ACC112 (cell line): ENCODE measurements around the gene DNAAF3.
A peak's percentile ranks its signal among the peaks of the same experiment; 100 is the strongest.
"Not testable (repeated sequence)": the region's sequence is repeated elsewhere in the genome, so short reads cannot be mapped to it uniquely, and the experiment has no call there.

Source experiments
- H2AFZ ChIP-seq: fragments of 200-600 bp; sonication (generic); one replicate; pipeline ENCODE4 v1.6.0; 2017; ENCODE audit warnings: antibody characterized with exemption, low read length; ENCODE audit not compliant: unreplicated experiment
- H3K27ac ChIP-seq: fragments of 200-600 bp; sonication (generic); 2 replicates; pipeline ENCODE4 v1.5.1; 2014; ENCODE audit warnings: low read depth, mild to moderate bottlenecking, antibody characterized with exemption, low read length, moderate library complexity
- H3K27me3 ChIP-seq: fragments of 200-600 bp; sonication (generic); 2 replicates; pipeline ENCODE4 v1.6.1; 2014; ENCODE audit warnings: mild to moderate bottlenecking, antibody characterized with exemption, low read length, moderate library complexity, mixed read lengths; ENCODE audit not compliant: insufficient read depth
- H3K36me3 ChIP-seq: fragments of 200-600 bp; sonication (generic); 2 replicates; pipeline ENCODE4 v1.6.1; 2016; ENCODE audit warnings: mild to moderate bottlenecking, antibody characterized with exemption, low read length, moderate library complexity, mixed read lengths; ENCODE audit not compliant: insufficient read depth
- H3K4me1 ChIP-seq: fragments of 200-600 bp; sonication (generic); one replicate; pipeline ENCODE4 v1.6.1; 2016; ENCODE audit warnings: low read length, mixed read lengths; ENCODE audit not compliant: insufficient read depth, unreplicated experiment, control insufficient read depth
- H3K4me3 ChIP-seq: fragments of 200-600 bp; sonication (generic); 2 replicates; pipeline ENCODE4 v1.5.1; 2014; ENCODE audit warnings: mild to moderate bottlenecking, low read depth, low read length
- H3K79me2 ChIP-seq: fragments of 200-600 bp; sonication (generic); one replicate; pipeline ENCODE4 v1.6.0; 2016; ENCODE audit warnings: low read length; ENCODE audit not compliant: control insufficient read depth, unreplicated experiment, insufficient read depth

DNAAF3 gene

DNA sequence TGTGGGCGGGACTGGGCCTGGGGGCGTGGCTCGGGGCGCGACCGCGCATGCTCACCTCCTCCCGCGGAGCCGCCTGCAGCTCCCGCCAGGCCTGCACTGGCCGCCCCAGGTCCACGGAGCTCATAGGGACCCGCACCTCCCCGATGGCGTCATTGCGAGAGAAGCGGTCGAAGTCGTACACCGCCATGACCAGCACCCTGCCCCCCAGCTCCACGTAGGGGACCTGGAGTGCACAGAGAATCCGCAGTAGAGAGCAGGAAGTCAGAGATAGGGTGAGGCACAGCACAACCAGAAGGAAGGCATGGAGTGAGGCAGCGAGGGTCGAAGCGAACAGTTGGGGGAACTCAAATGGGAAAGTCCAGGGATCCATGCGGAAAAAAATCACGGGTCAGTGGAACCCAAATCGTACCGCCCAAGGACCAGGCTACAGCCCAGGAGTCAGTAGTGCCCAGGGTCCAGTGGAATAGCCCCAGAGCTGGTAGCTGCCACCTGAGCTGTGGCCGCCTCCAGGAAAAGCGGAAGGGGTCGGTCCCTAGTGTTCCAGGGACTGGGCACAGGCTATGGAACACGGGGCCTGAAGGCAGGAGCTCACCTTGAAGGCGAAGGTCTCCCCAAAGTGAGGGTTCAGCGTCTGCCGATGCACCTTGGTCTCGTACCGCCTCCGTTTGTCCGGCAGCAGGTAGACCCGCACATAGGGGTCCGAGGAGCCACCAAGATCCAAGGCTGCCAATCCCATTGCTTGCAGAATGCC, 8.9 kb upstream of the DNAAF3 start:
- Histone ChIP-seq H2AFZ (no peak overlapping the region), H3K4me3 (no peak overlapping the region), H3K27me3 (peaks cover 9% of the 10 kb centered on the region), H3K36me3 (no peaks in the 10 kb centered on the region), H3K27ac (no peak overlapping the region), H3K79me2 (no peaks in the 10 kb centered on the region), H3K4me1 (peaks cover 7% of the 10 kb centered on the region)

DNA sequence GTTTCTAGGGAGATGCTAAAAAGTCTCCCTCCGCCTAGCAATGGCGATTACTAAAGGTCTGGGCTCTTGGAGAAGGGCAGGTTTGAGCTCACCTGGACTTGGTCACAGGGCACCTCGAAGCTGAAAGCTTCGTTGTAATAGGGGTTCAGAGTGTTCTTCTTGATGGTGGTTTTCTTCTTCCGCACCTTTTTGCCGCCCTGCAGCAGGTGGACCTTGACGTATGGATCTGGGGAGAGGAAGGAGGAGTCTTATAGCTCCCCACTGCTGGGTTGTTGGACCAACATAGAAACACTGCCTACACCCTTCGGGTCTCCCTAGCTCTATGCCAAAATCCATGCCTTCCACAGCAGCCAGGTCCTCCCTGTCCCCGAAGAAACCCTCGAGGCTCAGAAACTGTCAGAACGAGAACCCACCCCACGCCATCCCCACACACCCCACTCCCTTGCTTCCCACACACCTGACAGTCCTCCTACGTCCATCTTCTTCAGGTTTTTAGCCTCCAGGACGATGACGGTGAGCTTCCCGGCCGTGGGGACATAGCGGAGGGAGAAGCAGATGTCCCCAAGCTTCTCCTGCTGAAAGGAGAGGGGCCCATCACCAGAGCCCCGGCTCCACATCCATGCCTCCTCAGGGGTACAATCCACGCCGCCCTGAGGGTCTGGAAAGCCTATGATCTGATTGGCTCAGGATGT, 8.2 kb upstream of the DNAAF3 start:
- no peaks in the 10 kb centered on the region for H3K79me2 ChIP-seq
- peaks cover 2% of the 10 kb centered on the region; the same call in 1 of the 2 replicates for H3K27me3 ChIP-seq
- H2AFZ ChIP-seq = no peak overlapping the region
- H3K36me3 ChIP-seq = no peaks in the 10 kb centered on the region
- H3K4me3 ChIP-seq = peak overlapping the region; percentile 82
- H3K27ac ChIP-seq = no peak overlapping the region
- H3K4me1 ChIP-seq = peaks cover 2% of the 10 kb centered on the region

DNA sequence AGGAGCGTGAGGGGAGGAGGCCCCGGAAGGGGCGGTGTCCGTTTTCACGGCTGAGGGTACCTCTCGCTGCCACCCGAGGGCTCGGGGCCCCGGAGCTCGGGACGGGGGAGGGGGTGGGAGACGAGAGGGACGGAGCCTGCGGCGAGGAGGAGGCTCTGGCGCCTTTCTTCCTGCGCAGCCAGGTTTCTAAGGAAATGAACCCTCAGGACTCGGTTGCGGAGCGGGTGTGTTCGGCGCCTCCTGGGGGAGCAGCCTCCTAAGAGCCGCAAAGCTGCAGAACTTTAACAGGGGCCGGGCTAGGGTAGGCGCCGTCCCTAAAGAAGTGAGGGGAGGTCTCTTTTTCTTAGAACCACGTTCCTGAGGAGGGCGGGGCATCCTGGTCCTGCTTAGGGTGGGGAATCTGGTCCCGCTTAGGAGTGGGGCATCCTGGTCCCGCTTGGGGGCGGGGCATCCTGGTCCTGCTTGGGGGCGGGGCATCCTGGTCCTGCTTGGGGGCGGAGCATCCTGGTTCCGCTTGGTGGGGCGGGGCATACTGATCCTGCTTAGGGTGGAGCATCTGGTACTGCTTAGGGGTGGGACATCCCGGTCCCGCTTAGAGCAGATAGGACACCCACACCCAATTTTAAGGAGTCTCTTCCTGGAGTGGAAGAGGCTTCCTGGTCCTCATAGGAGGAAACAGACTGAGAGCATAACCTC, 7.4 kb upstream of the DNAAF3 start:
- H3K4me1 ChIP-seq = no peaks in the 10 kb centered on the region
- H2AFZ ChIP-seq = peak overlapping the region; percentile 16
- H3K4me3 ChIP-seq = peak overlapping the region; percentile 82
- H3K27me3 ChIP-seq = peaks cover 3% of the 10 kb centered on the region; the same call in 1 of the 2 replicates
- no peak overlapping the region for H3K27ac ChIP-seq
- no peaks in the 10 kb centered on the region for H3K79me2 ChIP-seq
- no peaks in the 10 kb centered on the region for H3K36me3 ChIP-seq

DNA sequence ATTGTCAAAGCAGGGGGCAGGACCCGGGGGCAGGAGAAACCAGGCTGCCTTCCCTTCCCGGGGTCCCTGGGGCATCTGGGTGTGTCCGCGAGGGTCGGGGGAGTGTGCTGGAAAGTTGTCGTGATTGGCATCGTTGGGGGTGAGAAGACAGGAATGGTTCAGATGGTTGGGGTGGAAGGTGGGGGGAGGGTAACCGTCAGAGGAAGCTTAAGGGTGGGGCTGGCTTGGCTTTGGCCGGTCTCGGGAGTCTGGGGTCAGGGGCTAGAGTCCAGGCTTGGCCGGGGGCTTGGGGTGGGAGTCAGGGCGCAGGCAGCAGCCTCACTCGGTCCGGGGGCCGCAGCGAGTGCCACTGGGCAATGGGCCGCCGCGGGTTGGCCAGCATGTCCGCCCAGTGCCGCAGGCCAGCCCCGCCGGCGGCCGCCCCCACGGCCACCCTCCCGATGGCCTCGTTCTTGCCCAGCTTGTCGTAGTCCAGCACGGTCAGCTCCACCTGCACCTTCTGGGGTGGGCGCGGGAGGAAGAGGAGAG, 6.8 kb upstream of the DNAAF3 start:
- peak overlapping the region; percentile 38 for H3K27ac ChIP-seq
- H3K27me3 ChIP-seq = peaks cover 3% of the 10 kb centered on the region; the same call in 1 of the 2 replicates
- peak overlapping the region; percentile 16 for H2AFZ ChIP-seq
- H3K4me1 ChIP-seq = no peaks in the 10 kb centered on the region
- H3K36me3 ChIP-seq = no peaks in the 10 kb centered on the region
- H3K4me3 ChIP-seq = peak overlapping the region; percentile 82
- H3K79me2 ChIP-seq = no peaks in the 10 kb centered on the region

DNA sequence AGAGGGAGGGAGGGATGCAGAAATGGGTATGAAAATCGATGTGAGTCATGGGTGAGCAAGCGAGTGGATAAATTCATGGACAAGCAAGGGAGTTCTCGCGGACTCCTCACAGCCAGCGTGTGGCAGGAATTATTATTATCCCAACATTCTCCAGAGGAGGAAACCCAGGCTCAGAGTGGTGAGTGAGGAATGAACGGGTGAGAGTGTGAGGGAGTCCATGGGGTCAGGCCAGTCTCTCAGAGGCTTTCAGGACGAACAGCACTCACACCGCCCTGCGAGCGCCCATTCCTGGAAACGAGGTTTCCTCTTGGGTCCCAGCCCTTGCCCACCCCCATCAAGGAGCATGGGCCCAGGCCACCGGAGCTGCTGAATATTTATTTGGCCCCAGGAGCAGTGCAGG, 6.3 kb upstream of the DNAAF3 start:
- Histone ChIP-seq H3K27me3 (peaks cover 3% of the 10 kb centered on the region; the same call in 1 of the 2 replicates), H3K4me1 (no peaks in the 10 kb centered on the region), H3K79me2 (no peaks in the 10 kb centered on the region), H3K36me3 (no peaks in the 10 kb centered on the region), H3K4me3 (peak overlapping the region; percentile 82), H2AFZ (peak overlapping the region; percentile 16), H3K27ac (peak overlapping the region; percentile 38)

DNA sequence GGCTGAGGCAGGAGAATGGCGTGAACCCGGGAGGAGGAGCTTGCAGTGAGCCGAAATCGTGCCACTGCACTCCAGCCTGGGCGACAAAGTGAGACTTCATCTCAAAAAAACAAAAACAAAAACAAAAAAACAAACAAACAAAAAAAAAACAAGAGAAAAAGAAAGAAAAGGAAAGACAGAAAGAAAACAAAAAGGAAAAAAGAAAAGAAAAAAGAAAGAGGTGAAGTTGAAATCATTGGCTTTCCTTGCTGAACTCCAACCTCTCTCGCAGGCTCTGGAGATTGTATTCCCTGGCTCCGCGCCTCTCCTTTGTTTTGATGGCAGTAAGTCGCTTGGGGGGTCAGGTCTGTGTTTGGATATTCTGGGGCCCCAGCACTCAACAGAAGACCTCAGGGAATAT, 5.9 kb upstream of the DNAAF3 start:
- H2AFZ ChIP-seq, H3K36me3 ChIP-seq, H3K79me2 ChIP-seq, H3K27me3 ChIP-seq, H3K4me1 ChIP-seq: not testable (repeated sequence)
- Histone ChIP-seq H3K27ac (peak overlapping the region; percentile 38; the same call in 1 of the 2 replicates), H3K4me3 (peak overlapping the region; percentile 82)

DNA sequence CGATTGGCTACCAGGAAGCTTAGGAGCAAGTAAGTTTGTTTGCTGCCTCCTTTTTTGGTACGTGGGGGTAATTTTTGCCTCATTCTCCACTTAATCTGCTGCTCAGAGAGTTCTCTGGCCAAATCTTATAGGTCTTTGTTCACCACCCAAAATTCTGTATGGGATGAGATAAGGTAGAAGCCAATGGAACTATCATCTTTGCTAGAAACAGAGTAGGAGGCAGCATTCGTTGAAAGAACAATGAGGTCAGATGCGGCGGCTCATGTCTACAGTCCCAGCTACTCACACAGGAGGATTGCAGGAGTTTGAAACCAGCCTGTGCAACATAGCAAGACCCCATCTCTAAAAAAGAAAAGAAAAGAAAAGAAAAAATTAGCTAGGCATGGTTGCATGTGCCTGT, 5.0 kb upstream of the DNAAF3 start:
- Histone ChIP-seq H3K27ac (no peak overlapping the region), H2AFZ (no peak overlapping the region), H3K4me3 (no peak overlapping the region), H3K36me3 (no peaks in the 10 kb centered on the region), H3K79me2 (no peaks in the 10 kb centered on the region), H3K4me1 (no peaks in the 10 kb centered on the region), H3K27me3 (peaks cover 3% of the 10 kb centered on the region; the same call in 1 of the 2 replicates)

DNA sequence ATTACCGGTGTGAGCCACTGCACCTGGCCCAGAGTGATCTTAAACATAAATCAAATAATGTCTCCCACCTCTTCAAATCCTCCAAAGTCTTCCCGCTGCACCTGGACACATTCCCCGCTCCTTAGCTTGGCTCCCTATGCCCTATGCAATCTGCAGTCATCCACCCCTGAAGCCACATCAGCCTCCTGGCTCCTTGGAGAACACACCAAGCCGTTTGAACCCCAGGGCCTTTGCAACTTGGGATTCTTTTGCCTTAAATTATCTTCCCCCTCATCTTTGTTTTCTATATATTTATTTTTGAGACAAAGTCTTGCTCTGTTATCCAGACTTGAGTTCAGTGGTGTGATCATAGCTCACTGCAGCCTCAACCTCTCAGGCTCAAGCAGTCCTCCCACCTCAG, 2.7 kb upstream of the DNAAF3 start:
- Histone ChIP-seq H3K36me3 (no peaks in the 10 kb centered on the region), H3K27me3 (peaks cover 3% of the 10 kb centered on the region; the same call in 1 of the 2 replicates), H3K79me2 (no peaks in the 10 kb centered on the region), H3K27ac (no peak overlapping the region), H3K4me3 (no peak overlapping the region), H2AFZ (no peak overlapping the region), H3K4me1 (no peaks in the 10 kb centered on the region)

DNA sequence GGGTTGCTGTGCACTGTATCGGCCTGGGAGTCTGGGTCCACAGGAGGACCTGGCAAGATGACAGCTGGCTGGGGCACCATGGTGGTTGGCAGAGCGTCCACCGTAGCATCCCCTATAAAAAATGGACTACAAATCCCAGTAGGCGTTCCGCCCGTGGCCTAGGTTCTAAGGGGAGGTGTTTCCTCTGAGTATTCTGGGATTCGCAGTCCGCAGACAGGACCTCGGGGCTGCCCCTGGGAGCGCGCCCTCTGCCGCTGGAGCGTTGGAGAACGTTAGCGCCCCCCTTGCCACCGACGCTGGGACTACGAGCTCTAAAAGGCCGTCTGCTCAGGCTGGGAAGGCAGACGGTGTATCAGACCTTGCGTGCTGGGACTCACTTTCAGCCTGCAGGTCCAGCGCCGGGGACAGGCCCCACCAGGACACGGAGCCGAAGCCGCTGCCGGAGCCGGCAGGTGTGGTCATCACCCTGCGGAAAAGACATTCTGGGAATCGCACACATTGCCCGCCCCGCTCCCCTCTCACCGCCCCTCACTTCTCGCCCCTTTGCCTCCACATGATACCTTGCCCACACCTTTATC, 372 bp downstream of the DNAAF3 start:
- Histone ChIP-seq H3K27me3 (peaks cover 17% of the 10 kb centered on the region), H3K36me3 (no peaks in the 10 kb centered on the region), H2AFZ (peak overlapping the region; percentile 23), H3K27ac (no peak overlapping the region), H3K4me1 (no peaks in the 10 kb centered on the region), H3K4me3 (peak overlapping the region; percentile 75), H3K79me2 (no peaks in the 10 kb centered on the region)

DNA sequence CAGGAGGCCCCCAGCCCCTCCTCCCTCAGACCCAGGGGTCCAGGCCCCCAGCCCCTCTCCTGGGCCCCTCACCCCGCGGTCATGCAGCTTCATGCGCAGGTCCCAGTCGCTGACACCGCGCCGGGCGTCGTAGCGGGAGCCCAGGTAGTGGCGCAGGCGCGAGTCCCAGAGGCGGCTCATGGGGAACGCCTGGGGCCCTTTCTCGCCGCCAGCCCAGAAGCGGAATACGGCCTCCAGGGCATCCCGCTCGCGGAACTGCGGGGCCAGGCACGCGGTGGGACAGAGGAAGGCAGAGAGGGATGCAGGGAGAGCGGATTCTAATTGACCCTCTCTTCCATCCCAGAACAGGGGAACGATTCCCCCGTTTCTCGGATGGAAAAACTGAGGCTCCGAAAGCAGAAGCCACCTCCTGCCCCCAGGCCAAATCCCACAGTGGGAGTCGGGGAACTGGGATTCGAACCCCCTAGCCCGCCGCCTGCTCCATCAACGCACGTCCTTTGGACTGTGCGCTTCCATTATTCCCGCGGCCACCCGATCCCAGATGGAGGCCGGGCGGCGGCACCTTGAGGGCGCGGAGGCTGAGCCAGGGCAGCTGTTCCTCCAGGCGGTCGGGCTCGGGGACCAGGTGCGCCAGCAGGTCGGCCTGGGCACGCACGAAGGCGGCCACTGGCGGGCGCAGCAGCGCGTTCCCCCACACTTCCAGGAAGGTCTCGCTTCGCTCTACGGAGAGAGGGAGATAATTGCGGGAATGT, 4.7 kb downstream of the DNAAF3 start:
- H2AFZ ChIP-seq = no peak overlapping the region

More for the DNA sequence above, 4.7 kb downstream of the DNAAF3 start:
- Histone ChIP-seq H3K4me1 (peaks cover 16% of the 10 kb centered on the region), H3K27me3 (peaks cover 19% of the 10 kb centered on the region), H3K36me3 (no peaks in the 10 kb centered on the region), H3K4me3 (no peak overlapping the region), H3K79me2 (no peaks in the 10 kb centered on the region), H3K27ac (no peak overlapping the region)
